Panc1 (cell line): ENCODE data around the gene DLX3. TPM values are rescaled to one million over a fixed set of nuclear protein-coding genes. Genes with fewer than 3 reads are reported as not detected.

Source experiments
- ATAC-seq: fragments of 200-7000 bp; cut with Tn5 transposase; 2 replicates; pipeline ENCODE4 v1.9.1; 2020; ENCODE audit warnings: mild to moderate bottlenecking, moderate library complexity
- BruUV-seq: library from RNA; stranded (reverse); fragments of 400-500 nt; replicated peaks from 2 replicates; lab custom pipeline; 2021; lab: Mats Ljungman, UMichigan
- CTCF ChIA-PET: fragments of 300-600 bp; sonication (Branson Sonifier 250); formaldehyde crosslinking; loops from one replicate; lab custom pipeline; 2022; ENCODE audit warnings: antibody characterized with exemption; lab: Charles Lee
- POLR2A ChIA-PET: fragments of 300-600 bp; sonication (Branson Sonifier 250); formaldehyde crosslinking; loops from one replicate; lab custom pipeline; 2022; ENCODE audit warnings: antibody characterized with exemption; lab: Charles Lee
- DNase-seq: peaks from one replicate; pipeline ENCODE4 v3.0.0-alpha.2; 2010; ENCODE audit warnings: low read depth, low spot score
- H3K27ac ChIP-seq: 2 replicates; pipeline ENCODE4 v1.5.1; 2011; ENCODE audit warnings: mild to moderate bottlenecking, low read length, inconsistent platforms
- H3K27me3 ChIP-seq: fragments of 200-500 bp; sonication (Bioruptor generic); 2 replicates; pipeline ENCODE4 v1.6.0; 2014; ENCODE audit warnings: low read length, inconsistent platforms; ENCODE audit not compliant: control insufficient read depth, insufficient read depth
- H3K36me3 ChIP-seq: fragments of 200-500 bp; sonication (Bioruptor generic); 2 replicates; pipeline ENCODE4 v1.5.1; 2014; ENCODE audit warnings: inconsistent platforms, mild to moderate bottlenecking, low read length, moderate library complexity; ENCODE audit not compliant: control insufficient read depth, insufficient read depth
- H3K4me1 ChIP-seq: 2 replicates; pipeline ENCODE4 v1.5.1; 2011; ENCODE audit warnings: inconsistent platforms, mild to moderate bottlenecking, low read length, moderate library complexity; ENCODE audit not compliant: control insufficient read depth, insufficient read depth
- H3K4me3 ChIP-seq, 2 experiments: 2 replicates each; pipeline ENCODE4 v1.5.1; 2011 to 2012; ENCODE audit warnings: low read depth in 2 of 2, low read length in 2 of 2, mild to moderate bottlenecking in 2 of 2, inconsistent platforms in 1 of 2, moderate library complexity in 1 of 2
- H3K9me3 ChIP-seq: fragments of 200-500 bp; sonication (Bioruptor generic); 2 replicates; pipeline ENCODE4 v1.5.1; 2014; ENCODE audit warnings: low read depth, mild to moderate bottlenecking, inconsistent platforms, low read length, moderate library complexity; ENCODE audit not compliant: control insufficient read depth, insufficient read depth
- CTCF ChIP-seq: fragments of 450-650 bp; IDR thresholded peaks from 2 replicates; pipeline ENCODE4 v1.5.1; 2017; ENCODE audit warnings: mild to moderate bottlenecking
- POLR2AphosphoS5 ChIP-seq: IDR thresholded peaks from 2 replicates; pipeline ENCODE4 v1.6.1; 2012; ENCODE audit warnings: mild to moderate bottlenecking, low read depth, low read length, moderate library complexity
- SIN3A ChIP-seq: IDR thresholded peaks from 2 replicates; pipeline ENCODE4 v1.6.1; 2012; ENCODE audit warnings: low read depth, mild to moderate bottlenecking, low read length, moderate library complexity, borderline replicate concordance; ENCODE audit not compliant: insufficient read depth
- TCF7L2 ChIP-seq: IDR thresholded peaks from 2 replicates; pipeline ENCODE4 v1.6.1; 2011; ENCODE audit warnings: mild to moderate bottlenecking, low read depth, low read length, inconsistent platforms
- in situ Hi-C: cut with HindIII; loops from 2 replicates; pipeline ENCODE4 v1.10.0; 2016; ENCODE audit warnings: low sequenced_read_pairs, low pct_unique_long_range_greater_than_20kb
- intact Hi-C: fragments of 100-400 bp; cut with micrococcal nuclease; formaldehyde crosslinking; loops from one replicate; pipeline ENCODE4 v1.10.0; 2022; ENCODE audit not compliant: unreplicated experiment
- total RNA-seq: library from RNA; stranded (reverse); gene quantifications from one replicate; pipeline ENCODE4 v1.2.1, GENCODE V29; 2021; ENCODE audit not compliant: unreplicated experiment
- TF ChIP-seq, protein P1 (sequence below), 2 experiments: IDR thresholded peaks; 2 replicates each; pipeline ENCODE4 v1.6.1; 2011 to 2012; ENCODE audit warnings: low read depth in 2 of 2, control low read depth in 1 of 2, low read length in 1 of 2, mild to moderate bottlenecking in 1 of 2, moderate library complexity in 1 of 2; ENCODE audit not compliant: insufficient read depth in 1 of 2

DLX3 gene
- total RNA-seq, 1 experiment from 2014 or later, result 2.9 TPM

GRCh38 chr17:49979748-49980479 lies 15.1 kb downstream of the DLX3 start:
- intact Hi-C loops (no loop called here), in situ Hi-C loops (no loop called here)
- Histone ChIP-seq H3K27me3 (no peaks in the 10 kb centered on the region), H3K27ac (no peak overlapping the region), H3K4me1 (peaks cover 26% of the 10 kb centered on the region), H3K9me3 (no peaks in the 10 kb centered on the region), H3K4me3 (no peak overlapping the region), H3K36me3 (no peaks in the 10 kb centered on the region)
- ChIA-PET POLR2A (interaction anchor here (0.6 kb wide), 1 partner anchor 22 kb away, joined by 5 read pairs; no protein-coding TSS in a partner anchor), CTCF (interaction anchor here (0.6 kb wide), 1 partner anchor 20 kb away, joined by 3 read pairs; no protein-coding TSS in a partner anchor)
- BruUV-seq, result no TSS peak
- ATAC-seq (no peak), DNase-seq (no peak)
- no peak for TF ChIP-seq SIN3A
- TF ChIP-seq, protein P1, sequence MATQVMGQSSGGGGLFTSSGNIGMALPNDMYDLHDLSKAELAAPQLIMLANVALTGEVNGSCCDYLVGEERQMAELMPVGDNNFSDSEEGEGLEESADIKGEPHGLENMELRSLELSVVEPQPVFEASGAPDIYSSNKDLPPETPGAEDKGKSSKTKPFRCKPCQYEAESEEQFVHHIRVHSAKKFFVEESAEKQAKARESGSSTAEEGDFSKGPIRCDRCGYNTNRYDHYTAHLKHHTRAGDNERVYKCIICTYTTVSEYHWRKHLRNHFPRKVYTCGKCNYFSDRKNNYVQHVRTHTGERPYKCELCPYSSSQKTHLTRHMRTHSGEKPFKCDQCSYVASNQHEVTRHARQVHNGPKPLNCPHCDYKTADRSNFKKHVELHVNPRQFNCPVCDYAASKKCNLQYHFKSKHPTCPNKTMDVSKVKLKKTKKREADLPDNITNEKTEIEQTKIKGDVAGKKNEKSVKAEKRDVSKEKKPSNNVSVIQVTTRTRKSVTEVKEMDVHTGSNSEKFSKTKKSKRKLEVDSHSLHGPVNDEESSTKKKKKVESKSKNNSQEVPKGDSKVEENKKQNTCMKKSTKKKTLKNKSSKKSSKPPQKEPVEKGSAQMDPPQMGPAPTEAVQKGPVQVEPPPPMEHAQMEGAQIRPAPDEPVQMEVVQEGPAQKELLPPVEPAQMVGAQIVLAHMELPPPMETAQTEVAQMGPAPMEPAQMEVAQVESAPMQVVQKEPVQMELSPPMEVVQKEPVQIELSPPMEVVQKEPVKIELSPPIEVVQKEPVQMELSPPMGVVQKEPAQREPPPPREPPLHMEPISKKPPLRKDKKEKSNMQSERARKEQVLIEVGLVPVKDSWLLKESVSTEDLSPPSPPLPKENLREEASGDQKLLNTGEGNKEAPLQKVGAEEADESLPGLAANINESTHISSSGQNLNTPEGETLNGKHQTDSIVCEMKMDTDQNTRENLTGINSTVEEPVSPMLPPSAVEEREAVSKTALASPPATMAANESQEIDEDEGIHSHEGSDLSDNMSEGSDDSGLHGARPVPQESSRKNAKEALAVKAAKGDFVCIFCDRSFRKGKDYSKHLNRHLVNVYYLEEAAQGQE (IDR thresholded peaks at IDR 0.05; ENCODE audit: insufficient read depth in 1 of 2, low read depth in 2 of 2, low read length in 1 of 2), result no peak
- TF ChIP-seq CTCF, result no peak
- no peak for TF ChIP-seq POLR2AphosphoS5
- no peak for TF ChIP-seq TCF7L2

GRCh38 chr17:49978501-49978900 lies 16.5 kb downstream of the DLX3 start:
- H3K36me3 ChIP-seq, result no peaks in the 10 kb centered on the region
- CTCF ChIA-PET, result no interaction called here
- no peak overlapping the region for H3K27ac ChIP-seq
- H3K4me3 ChIP-seq, result no peak overlapping the region
- intact Hi-C loops, result no loop called here
- DNase-seq (no peak), ATAC-seq (no peak)
- POLR2A ChIA-PET, result interaction anchor here (0.7 kb wide), 1 partner anchor 88 kb away, joined by 4 read pairs; no protein-coding TSS in a partner anchor
- no TSS peak for BruUV-seq
- no peaks in the 10 kb centered on the region for H3K9me3 ChIP-seq
- TF ChIP-seq POLR2AphosphoS5, result no peak
- no peak for TF ChIP-seq SIN3A
- TF ChIP-seq CTCF, result no peak
- TF ChIP-seq TCF7L2, result no peak
- TF ChIP-seq, protein P1 (IDR thresholded peaks at IDR 0.05; ENCODE audit: insufficient read depth in 1 of 2, low read depth in 2 of 2, low read length in 1 of 2), result no peak
- no peaks in the 10 kb centered on the region for H3K27me3 ChIP-seq
- in situ Hi-C loops, result no loop called here
- H3K4me1 ChIP-seq, result peaks cover 26% of the 10 kb centered on the region
